OCI-M2 (cell line): ENCODE measurements around the gene OR2Z1.
"Not testable (repeated sequence)": the region's sequence is repeated elsewhere in the genome, so short reads cannot be mapped to it uniquely, and the experiment has no call there.

Experiments used
- DNase-seq: peaks from one replicate; lab custom pipeline; 2025; ENCODE audit not compliant: unreplicated experiment; lab: John Stamatoyannopoulos, UW

The OR2Z1 gene

GRCh38 chr19:8700956-8701355 is 20.5 kb upstream of the OR2Z1 start:
- DNase-seq, result no peak

- DNase-seq, result peak; percentile 37
Observed at GRCh38 chr19:8702350-8702749, 19.1 kb upstream of the OR2Z1 start.

- no peak for DNase-seq
Observed at GRCh38 chr19:8703223-8703622, 18.2 kb upstream of the OR2Z1 start.

GRCh38 chr19:8705304-8705703 is 16.1 kb upstream of the OR2Z1 start:
- DNase-seq, result not testable (repeated sequence)

GRCh38 chr19:8705742-8706141 is 15.7 kb upstream of the OR2Z1 start:
- no peak for DNase-seq

GRCh38 chr19:8710337-8710736 is 11.1 kb upstream of the OR2Z1 start:
- DNase-seq, result not testable (repeated sequence)

- DNase-seq, result no peak
Observed at GRCh38 chr19:8722032-8722431, 598 bp downstream of the OR2Z1 start.

GRCh38 chr19:8724276-8724675 is 2.8 kb downstream of the OR2Z1 start:
- no peak for DNase-seq

- DNase-seq, result no peak
Observed at GRCh38 chr19:8731428-8732169, 10.2 kb downstream of the OR2Z1 start.

- DNase-seq, result no peak
Observed at GRCh38 chr19:8738377-8738776, 16.9 kb downstream of the OR2Z1 start.

GRCh38 chr19:8739291-8740065 is 18.0 kb downstream of the OR2Z1 start:
- DNase-seq, result not testable (repeated sequence)

- DNase-seq, result not testable (repeated sequence)
Observed at GRCh38 chr19:8767257-8767656, 45.8 kb downstream of the OR2Z1 start.

GRCh38 chr19:8769265-8769664 is 47.8 kb downstream of the OR2Z1 start:
- DNase-seq, result not testable (repeated sequence)

GRCh38 chr19:8773587-8773986 is 52.2 kb downstream of the OR2Z1 start:
- not testable (repeated sequence) for DNase-seq
